GM04504 (cell line): ENCODE results near the gene ATRNL1.

Experiments used
- DNase-seq: peaks from one replicate; pipeline ENCODE4 v3.0.0-alpha.2; 2012; ENCODE audit warnings: low read depth

ATRNL1 gene

GRCh38 chr10:115985786-115986185, 892.6 kb downstream of the ATRNL1 start:
- DNase-seq = no peak

GRCh38 chr10:115988380-115988779, 895.2 kb downstream of the ATRNL1 start:
- no peak for DNase-seq

DNA sequence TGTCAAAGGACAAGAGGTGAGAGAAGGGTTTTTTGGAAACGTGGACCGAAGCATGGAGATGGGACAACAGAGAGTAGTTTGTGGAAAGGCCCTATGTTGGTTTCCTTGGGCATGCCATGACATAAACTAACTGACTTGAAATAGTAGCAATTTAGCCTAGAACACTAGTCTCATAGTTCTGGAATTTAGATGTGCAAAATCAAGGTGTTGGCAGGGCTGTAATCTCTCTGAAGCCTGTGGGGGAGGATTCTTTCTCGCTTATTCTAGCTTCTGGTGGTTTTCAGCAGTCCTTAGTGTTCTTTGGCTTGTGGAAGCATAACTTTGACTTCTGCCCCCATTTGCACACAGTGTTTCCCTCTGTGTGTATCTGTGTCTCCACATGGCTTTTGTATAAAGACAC, 896.5 kb downstream of the ATRNL1 start:
- DNase-seq = no peak

- no peak for DNase-seq
Observed at GRCh38 chr10:115992236-115992986, 899.2 kb downstream of the ATRNL1 start.

DNA sequence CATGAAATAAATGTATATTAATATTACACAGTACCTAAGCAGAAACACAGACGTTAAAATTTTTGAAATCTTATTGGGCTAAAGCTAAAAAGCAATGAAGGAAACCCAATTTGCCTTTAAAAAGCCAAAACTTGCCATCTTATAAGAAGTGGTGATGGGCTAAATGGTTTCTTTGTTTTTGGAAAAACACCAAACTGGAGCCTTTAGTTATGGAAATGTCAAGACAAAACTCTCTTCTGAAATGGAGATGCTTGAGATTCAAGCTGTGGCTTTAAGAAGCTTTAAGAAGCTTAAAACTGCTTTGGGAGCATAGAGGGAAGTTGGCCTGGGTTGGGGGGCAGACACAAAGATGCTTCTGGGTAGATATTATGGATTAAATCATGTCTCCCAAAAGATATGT, 902.9 kb downstream of the ATRNL1 start:
- DNase-seq = no peak

DNA sequence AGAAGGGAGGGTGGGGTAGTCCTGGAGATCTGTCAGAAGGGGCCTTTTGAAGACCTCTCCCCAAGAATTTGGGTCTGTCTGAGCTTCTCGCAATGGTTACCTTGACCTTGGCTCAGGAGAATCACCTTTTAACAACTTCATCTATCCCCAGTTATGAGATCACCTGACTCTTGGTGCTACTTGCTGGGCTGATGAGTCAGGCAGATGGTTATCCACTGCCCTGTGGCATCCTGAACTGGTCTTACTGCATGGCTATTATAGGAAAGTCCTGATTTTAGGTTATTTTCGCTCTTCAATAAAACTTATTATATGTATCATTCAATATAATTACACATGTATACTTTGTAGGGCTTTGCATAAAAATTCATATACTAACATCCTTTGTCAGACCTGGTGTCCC, 905.1 kb downstream of the ATRNL1 start:
- DNase-seq = no peak
